CD8-positive, alpha-beta memory T cell (primary cell): ENCODE measurements around the gene SLC36A2. TPM values are rescaled to one million over a fixed set of nuclear protein-coding genes. Genes with fewer than 3 reads are reported as not detected.

Experiments
- polyA plus RNA-seq: library from polyadenylated mRNA; unstranded; fragments of 300-500 nt; fragmentation: Illumina TruSeq; gene quantifications from one replicate; pipeline ENCODE4 v1.2.3, GENCODE V29; 2021
- total RNA-seq, 2 experiments: library from RNA; stranded (reverse); gene quantifications; one replicate each; pipeline ENCODE4 v1.2.3, GENCODE V29; 2021

The SLC36A2 gene
- total and polyA plus RNA-seq, 3 experiments from 2014 or later, result not detected

Other genes starting within 250 kb of the SLC36A2 start
- 100 to 1,000 TPM; 452 to 459 TPM for gene ANXA6, start 189.8 kb downstream of the SLC36A2 start, total RNA-seq
- gene ANXA6, start 189.8 kb downstream of the SLC36A2 start, polyA plus RNA-seq, result 351 TPM
- 10 to 100 TPM; 47.9 to 50.5 TPM for gene CCDC69, start 123.5 kb downstream of the SLC36A2 start, total RNA-seq
- gene CCDC69, start 123.5 kb downstream of the SLC36A2 start, polyA plus RNA-seq, result 134 TPM
- 10 to 100 TPM; 12.7 to 14.9 TPM for gene GM2A, start 94.4 kb downstream of the SLC36A2 start, total RNA-seq
- 4.7 TPM for gene GM2A, start 94.4 kb downstream of the SLC36A2 start, polyA plus RNA-seq
- gene SLC36A3, start 43.8 kb downstream of the SLC36A2 start, total RNA-seq, result not detected
- gene SLC36A3, start 43.8 kb downstream of the SLC36A2 start, polyA plus RNA-seq, result not detected
- 1 to 10 TPM; 6.8 to 7.2 TPM for gene SLC36A1, start 100.0 kb upstream of the SLC36A2 start, total RNA-seq
- 1.9 TPM for gene SLC36A1, start 100.0 kb upstream of the SLC36A2 start, polyA plus RNA-seq
- gene FAT2, start 243.8 kb upstream of the SLC36A2 start, total RNA-seq, result not detected
- not detected for gene FAT2, start 243.8 kb upstream of the SLC36A2 start, polyA plus RNA-seq